ENCODE measurements around the gene FGF21. TPM values are rescaled to one million over a fixed set of nuclear protein-coding genes. Genes with fewer than 3 reads are reported as not detected.

FGF21 gene
- polyA plus RNA-seq, 3 donors = not detected

Other genes with a start within 250 kb of the FGF21 start
- gene LMTK3, start 243.7 kb upstream of the FGF21 start, polyA plus RNA-seq (ENCODE audit: insufficient read length in 3 of 3) = 1 to 10 TPM; 1.2 to 2.3 (median 2.1) TPM
- under 1 TPM; 0.23 to 0.29 (median 0.24) TPM for gene SULT2B1, start 203.4 kb upstream of the FGF21 start, polyA plus RNA-seq (ENCODE audit: insufficient read length in 3 of 3)
- gene SPACA4, start 148.8 kb upstream of the FGF21 start, polyA plus RNA-seq (ENCODE audit: insufficient read length in 3 of 3) = not detected
- gene FAM83E, start 140.4 kb upstream of the FGF21 start, polyA plus RNA-seq (ENCODE audit: insufficient read length in 3 of 3) = under 1 TPM; 0.49 to 0.99 (median 0.98) TPM
- 1,000 to 10,000 TPM; 1,053 to 1,199 (median 1,085) TPM for gene RPL18, start 136.3 kb upstream of the FGF21 start, polyA plus RNA-seq (ENCODE audit: insufficient read length in 3 of 3)
- gene SPHK2, start 136.0 kb upstream of the FGF21 start, polyA plus RNA-seq (ENCODE audit: insufficient read length in 3 of 3) = 10 to 100 TPM; 15.9 to 24.6 (median 17.8) TPM
- gene DBP, start 118.1 kb upstream of the FGF21 start, polyA plus RNA-seq (ENCODE audit: insufficient read length in 3 of 3) = 10 to 100 TPM in 2 of 3 donors, 1 to 10 TPM in 1; 9.3 to 11.0 (median 10.5) TPM
- gene CA11, start 109.3 kb upstream of the FGF21 start, polyA plus RNA-seq (ENCODE audit: insufficient read length in 3 of 3) = 10 to 100 TPM; 21.9 to 23.6 (median 22.9) TPM
- gene NTN5, start 82.5 kb upstream of the FGF21 start, polyA plus RNA-seq (ENCODE audit: insufficient read length in 3 of 3) = under 1 TPM; 0.47 to 0.96 (median 0.94) TPM
- 1 to 10 TPM in 2 of 3 donors, under 1 TPM in 1; 0.96 to 2.6 (median 1.9) TPM for gene FUT2, start 59.6 kb upstream of the FGF21 start, polyA plus RNA-seq (ENCODE audit: insufficient read length in 3 of 3)
- 1 to 10 TPM; 4.1 to 5.2 (median 4.5) TPM for gene MAMSTR, start 35.8 kb upstream of the FGF21 start, polyA plus RNA-seq (ENCODE audit: insufficient read length in 3 of 3)
- 10 to 100 TPM; 11.5 to 12.2 (median 11.8) TPM for gene RASIP1, start 14.9 kb upstream of the FGF21 start, polyA plus RNA-seq (ENCODE audit: insufficient read length in 3 of 3)
- under 1 TPM in 2 of 3 donors, not detected in 1; 0.18 to 0.40 TPM for gene IZUMO1, start 8.6 kb upstream of the FGF21 start, polyA plus RNA-seq (ENCODE audit: insufficient read length in 3 of 3)
- gene FUT1, start 2.9 kb upstream of the FGF21 start, polyA plus RNA-seq (ENCODE audit: insufficient read length in 3 of 3) = 1 to 10 TPM; 3.0 to 3.4 (median 3.0) TPM
- 10 to 100 TPM; 28.5 to 34.9 (median 28.8) TPM for gene BCAT2, start 55.5 kb downstream of the FGF21 start, polyA plus RNA-seq (ENCODE audit: insufficient read length in 3 of 3)
- gene HSD17B14, start 81.0 kb downstream of the FGF21 start, polyA plus RNA-seq (ENCODE audit: insufficient read length in 3 of 3) = 10 to 100 TPM; 24.0 to 30.9 (median 27.9) TPM
- 10 to 100 TPM; 17.4 to 19.8 (median 17.6) TPM for gene PLEKHA4, start 113.1 kb downstream of the FGF21 start, polyA plus RNA-seq (ENCODE audit: insufficient read length in 3 of 3)
- gene PPP1R15A, start 116.9 kb downstream of the FGF21 start, polyA plus RNA-seq (ENCODE audit: insufficient read length in 3 of 3) = 10 to 100 TPM; 34.7 to 48.1 (median 35.8) TPM
- 1 to 10 TPM in 1 of 3 donors, under 1 TPM in 2; 0.72 to 1.9 (median 0.93) TPM for gene TULP2, start 143.2 kb downstream of the FGF21 start, polyA plus RNA-seq (ENCODE audit: insufficient read length in 3 of 3)
- 100 to 1,000 TPM; 229 to 276 (median 263) TPM for gene NUCB1, start 144.8 kb downstream of the FGF21 start, polyA plus RNA-seq (ENCODE audit: insufficient read length in 3 of 3)
- 1 to 10 TPM; 4.6 to 7.4 (median 5.9) TPM for gene DHDH, start 178.2 kb downstream of the FGF21 start, polyA plus RNA-seq (ENCODE audit: insufficient read length in 3 of 3)
- gene BAX, start 199.4 kb downstream of the FGF21 start, polyA plus RNA-seq (ENCODE audit: insufficient read length in 3 of 3) = 10 to 100 TPM; 47.8 to 70.2 (median 65.9) TPM
- gene FTL, start 209.8 kb downstream of the FGF21 start, polyA plus RNA-seq (ENCODE audit: insufficient read length in 3 of 3) = 1,000 to 10,000 TPM; 2,018 to 2,741 (median 2,584) TPM
- gene GYS1, start 237.8 kb downstream of the FGF21 start, polyA plus RNA-seq (ENCODE audit: insufficient read length in 3 of 3) = 10 to 100 TPM; 35.6 to 38.8 (median 36.1) TPM
- 10 to 100 TPM; 79.2 to 96.2 (median 86.9) TPM for gene RUVBL2, start 238.4 kb downstream of the FGF21 start, polyA plus RNA-seq (ENCODE audit: insufficient read length in 3 of 3)